Brain microvascular endothelial cell (primary cell): ENCODE data around the gene LRP3.
A peak's percentile ranks its signal among the peaks of the same experiment; 100 is the strongest.

Source experiments
- DNase-seq: peaks from one replicate; pipeline ENCODE4 v3.0.0-alpha.2; 2020
- H3K27ac ChIP-seq: fragments of 250-450 bp; sonication (Bioruptor Pico); 2 replicates; pipeline ENCODE4 v1.5.1; 2020; ENCODE audit warnings: mild to moderate bottlenecking, moderate library complexity
- H3K27me3 ChIP-seq: fragments of 250-450 bp; sonication (Bioruptor Pico); replicated peaks from 2 replicates; pipeline ENCODE4 v1.5.1; 2020; ENCODE audit warnings: mild to moderate bottlenecking
- H3K36me3 ChIP-seq: fragments of 250-450 bp; sonication (Bioruptor Pico); replicated peaks from 2 replicates; pipeline ENCODE4 v1.5.1; 2020; ENCODE audit warnings: mild to moderate bottlenecking
- H3K4me3 ChIP-seq: 2 replicates; pipeline ENCODE4 v1.5.1; 2011; ENCODE audit warnings: low read depth, mild to moderate bottlenecking, control low read depth, low read length, moderate library complexity
- CTCF ChIP-seq: IDR thresholded peaks from 2 replicates; pipeline ENCODE4 v1.5.1; 2011; ENCODE audit warnings: low read depth, mild to moderate bottlenecking, moderate library complexity, low read length, control low read depth, inconsistent platforms; ENCODE audit errors: missing control alignments
- in situ Hi-C: cut with HindIII; loops from 2 replicates; pipeline ENCODE4 v1.10.0; 2017; ENCODE audit warnings: low sequenced_read_pairs, low pct_ligation_motif_present

The LRP3 gene

GRCh38 chr19:33193269-33193864 lies 763 bp upstream of the LRP3 start:
- Histone ChIP-seq H3K27me3 (no peaks in the 10 kb centered on the region), H3K27ac (no peak overlapping the region), H3K4me3 (no peak overlapping the region), H3K36me3 (no peaks in the 10 kb centered on the region)
- DNase-seq, result no peak
- in situ Hi-C loops, result no loop called here
- no peak for TF ChIP-seq CTCF

- Histone ChIP-seq H3K27ac (no peak overlapping the region), H3K36me3 (no peaks in the 10 kb centered on the region), H3K27me3 (no peaks in the 10 kb centered on the region), H3K4me3 (peak overlapping the region; percentile 58)
- TF ChIP-seq CTCF, result no peak
- in situ Hi-C loops, result no loop called here
- DNase-seq, result no peak
Observed at GRCh38 chr19:33194532-33194885, 379 bp downstream of the LRP3 start.

GRCh38 chr19:33194886-33195644 lies 935 bp downstream of the LRP3 start:
- H3K36me3 ChIP-seq, result no peaks in the 10 kb centered on the region
- no peak for DNase-seq
- no peak for TF ChIP-seq CTCF
- H3K27me3 ChIP-seq, result no peaks in the 10 kb centered on the region
- H3K27ac ChIP-seq, result no peak overlapping the region
- H3K4me3 ChIP-seq, result peak overlapping the region; percentile 58
- in situ Hi-C loops, result no loop called here

GRCh38 chr19:33195645-33196347 lies 1.7 kb downstream of the LRP3 start:
- Histone ChIP-seq H3K27me3 (no peaks in the 10 kb centered on the region), H3K36me3 (no peaks in the 10 kb centered on the region), H3K27ac (no peak overlapping the region), H3K4me3 (peak overlapping the region; percentile 58)
- no peak for DNase-seq
- in situ Hi-C loops, result no loop called here
- TF ChIP-seq CTCF, result no peak

GRCh38 chr19:33196446-33197193 lies 2.5 kb downstream of the LRP3 start:
- no peak overlapping the region for H3K27ac ChIP-seq
- no peaks in the 10 kb centered on the region for H3K27me3 ChIP-seq
- no peaks in the 10 kb centered on the region for H3K36me3 ChIP-seq
- no peak for TF ChIP-seq CTCF
- in situ Hi-C loops, result no loop called here
- H3K4me3 ChIP-seq, result no peak overlapping the region
- DNase-seq, result no peak
